Keratinocyte (primary cell): Measurements from ENCODE around the gene BRCA1.

ENCODE experiments used
- CTCF ChIP-seq, 3 experiments: IDR thresholded peaks in 1 of 3; conservative IDR thresholded peaks in 1 of 3; optimal IDR thresholded peaks in 1 of 3; 2 replicates in 2 of 3; 3 replicates in 1 of 3; pipeline versions ENCODE3 to v1.5.1; 2011; ENCODE audit warnings: low read length in 3 of 3, mild to moderate bottlenecking in 3 of 3, moderate library complexity in 2 of 3, control low read depth in 1 of 3, inconsistent platforms in 1 of 3; ENCODE audit not compliant: insufficient read depth in 2 of 3; ENCODE audit errors: extremely low read depth in 1 of 3
- EZH2 ChIP-seq: IDR thresholded peaks from one replicate; pipeline ENCODE4 v1.6.1; 2012; ENCODE audit warnings: inconsistent platforms, mild to moderate bottlenecking, low read length, moderate library complexity

GRCh38 chr17:43003542-43004172 lies 121.5 kb downstream of the BRCA1 start:
- peak in 2 of 3 experiments; percentile 39 to 43 for TF ChIP-seq CTCF (optimal IDR thresholded peaks at IDR 0.05 in 1 of 3, IDR thresholded peaks at IDR 0.05 in 1 of 3, conservative IDR thresholded peaks at IDR 0.05 in 1 of 3; ENCODE audit: extremely low read depth in 1 of 3, insufficient read depth in 2 of 3, low read length in 3 of 3)
- no peak for TF ChIP-seq EZH2
